Mammary epithelial cell (primary cell): ENCODE measurements around the gene TNIK.

ENCODE experiments used
- EZH2 ChIP-seq: IDR thresholded peaks from 2 replicates; pipeline ENCODE4 v1.6.1; 2012; ENCODE audit warnings: low read length, inconsistent platforms, borderline replicate concordance
- TF ChIP-seq, protein P1 (sequence below), 2 donors: IDR thresholded peaks in 1 of 2; conservative IDR thresholded peaks in 1 of 2; 2 replicates each; pipeline ENCODE4 v1.5.1; 2011 to 2012; ENCODE audit warnings: inconsistent platforms in 2 of 2, low read length in 2 of 2, mild to moderate bottlenecking in 2 of 2, control low read depth in 1 of 2, low read depth in 1 of 2; ENCODE audit not compliant: insufficient read depth in 1 of 2; ENCODE audit errors: extremely low read depth in 1 of 2

GRCh38 chr3:171028025-171028778, 432.0 kb downstream of the TNIK start:
- TF ChIP-seq, protein P1, sequence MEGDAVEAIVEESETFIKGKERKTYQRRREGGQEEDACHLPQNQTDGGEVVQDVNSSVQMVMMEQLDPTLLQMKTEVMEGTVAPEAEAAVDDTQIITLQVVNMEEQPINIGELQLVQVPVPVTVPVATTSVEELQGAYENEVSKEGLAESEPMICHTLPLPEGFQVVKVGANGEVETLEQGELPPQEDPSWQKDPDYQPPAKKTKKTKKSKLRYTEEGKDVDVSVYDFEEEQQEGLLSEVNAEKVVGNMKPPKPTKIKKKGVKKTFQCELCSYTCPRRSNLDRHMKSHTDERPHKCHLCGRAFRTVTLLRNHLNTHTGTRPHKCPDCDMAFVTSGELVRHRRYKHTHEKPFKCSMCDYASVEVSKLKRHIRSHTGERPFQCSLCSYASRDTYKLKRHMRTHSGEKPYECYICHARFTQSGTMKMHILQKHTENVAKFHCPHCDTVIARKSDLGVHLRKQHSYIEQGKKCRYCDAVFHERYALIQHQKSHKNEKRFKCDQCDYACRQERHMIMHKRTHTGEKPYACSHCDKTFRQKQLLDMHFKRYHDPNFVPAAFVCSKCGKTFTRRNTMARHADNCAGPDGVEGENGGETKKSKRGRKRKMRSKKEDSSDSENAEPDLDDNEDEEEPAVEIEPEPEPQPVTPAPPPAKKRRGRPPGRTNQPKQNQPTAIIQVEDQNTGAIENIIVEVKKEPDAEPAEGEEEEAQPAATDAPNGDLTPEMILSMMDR (conservative IDR thresholded peaks at IDR 0.05 in 1 of 2, IDR thresholded peaks at IDR 0.05 in 1 of 2; ENCODE audit: extremely low read depth in 1 of 2, insufficient read depth in 1 of 2, low read depth in 1 of 2, low read length in 2 of 2) = no peak
- TF ChIP-seq EZH2 = no peak
